ENCODE results near the gene PRDM16. TPM values are rescaled to one million over a fixed set of nuclear protein-coding genes. Genes with fewer than 3 reads are reported as not detected.

PRDM16 gene
- polyA plus RNA-seq, 1 donor from 2014 or later: 0.21 TPM

GRCh38 chr1:3433596-3434320 is 364.8 kb downstream of the PRDM16 start:
- no peaks in the 10 kb centered on the region for H3K27me3 ChIP-seq (ENCODE audit: insufficient read depth, low read depth, low read length)
- no peaks in the 10 kb centered on the region for H3K9me2 ChIP-seq (ENCODE audit: insufficient read depth, low read length)
- H3F3A ChIP-seq (ENCODE audit: insufficient read depth, low read length, poor library complexity, severe bottlenecking): no peaks in the 10 kb centered on the region
- H3K9me3 ChIP-seq (ENCODE audit: low read length): no peaks in the 10 kb centered on the region
- no peaks in the 10 kb centered on the region for H3K79me2 ChIP-seq (replicated peaks; ENCODE audit: insufficient read depth, low read length)
- no peaks in the 10 kb centered on the region for H3K36me3 ChIP-seq (ENCODE audit: insufficient read depth, low read length)
- H3K4me3 ChIP-seq (ENCODE audit: low read length): no peak overlapping the region
- H3K9ac ChIP-seq (ENCODE audit: low read length): no peak overlapping the region
- H3K27ac ChIP-seq (ENCODE audit: low read length): no peak overlapping the region
- H2AFZ ChIP-seq (ENCODE audit: low read depth, low read length): no peak overlapping the region
- no peaks in the 10 kb centered on the region for H4K20me1 ChIP-seq (ENCODE audit: insufficient read depth)
- no peak overlapping the region for H3K4me2 ChIP-seq (ENCODE audit: low read length)
- TF ChIP-seq, protein P1, sequence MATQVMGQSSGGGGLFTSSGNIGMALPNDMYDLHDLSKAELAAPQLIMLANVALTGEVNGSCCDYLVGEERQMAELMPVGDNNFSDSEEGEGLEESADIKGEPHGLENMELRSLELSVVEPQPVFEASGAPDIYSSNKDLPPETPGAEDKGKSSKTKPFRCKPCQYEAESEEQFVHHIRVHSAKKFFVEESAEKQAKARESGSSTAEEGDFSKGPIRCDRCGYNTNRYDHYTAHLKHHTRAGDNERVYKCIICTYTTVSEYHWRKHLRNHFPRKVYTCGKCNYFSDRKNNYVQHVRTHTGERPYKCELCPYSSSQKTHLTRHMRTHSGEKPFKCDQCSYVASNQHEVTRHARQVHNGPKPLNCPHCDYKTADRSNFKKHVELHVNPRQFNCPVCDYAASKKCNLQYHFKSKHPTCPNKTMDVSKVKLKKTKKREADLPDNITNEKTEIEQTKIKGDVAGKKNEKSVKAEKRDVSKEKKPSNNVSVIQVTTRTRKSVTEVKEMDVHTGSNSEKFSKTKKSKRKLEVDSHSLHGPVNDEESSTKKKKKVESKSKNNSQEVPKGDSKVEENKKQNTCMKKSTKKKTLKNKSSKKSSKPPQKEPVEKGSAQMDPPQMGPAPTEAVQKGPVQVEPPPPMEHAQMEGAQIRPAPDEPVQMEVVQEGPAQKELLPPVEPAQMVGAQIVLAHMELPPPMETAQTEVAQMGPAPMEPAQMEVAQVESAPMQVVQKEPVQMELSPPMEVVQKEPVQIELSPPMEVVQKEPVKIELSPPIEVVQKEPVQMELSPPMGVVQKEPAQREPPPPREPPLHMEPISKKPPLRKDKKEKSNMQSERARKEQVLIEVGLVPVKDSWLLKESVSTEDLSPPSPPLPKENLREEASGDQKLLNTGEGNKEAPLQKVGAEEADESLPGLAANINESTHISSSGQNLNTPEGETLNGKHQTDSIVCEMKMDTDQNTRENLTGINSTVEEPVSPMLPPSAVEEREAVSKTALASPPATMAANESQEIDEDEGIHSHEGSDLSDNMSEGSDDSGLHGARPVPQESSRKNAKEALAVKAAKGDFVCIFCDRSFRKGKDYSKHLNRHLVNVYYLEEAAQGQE (IDR thresholded peaks at IDR 0.05; ENCODE audit: borderline replicate concordance): no peak
- TF ChIP-seq RAD21 (conservative IDR thresholded peaks at IDR 0.05): no peak

DNA sequence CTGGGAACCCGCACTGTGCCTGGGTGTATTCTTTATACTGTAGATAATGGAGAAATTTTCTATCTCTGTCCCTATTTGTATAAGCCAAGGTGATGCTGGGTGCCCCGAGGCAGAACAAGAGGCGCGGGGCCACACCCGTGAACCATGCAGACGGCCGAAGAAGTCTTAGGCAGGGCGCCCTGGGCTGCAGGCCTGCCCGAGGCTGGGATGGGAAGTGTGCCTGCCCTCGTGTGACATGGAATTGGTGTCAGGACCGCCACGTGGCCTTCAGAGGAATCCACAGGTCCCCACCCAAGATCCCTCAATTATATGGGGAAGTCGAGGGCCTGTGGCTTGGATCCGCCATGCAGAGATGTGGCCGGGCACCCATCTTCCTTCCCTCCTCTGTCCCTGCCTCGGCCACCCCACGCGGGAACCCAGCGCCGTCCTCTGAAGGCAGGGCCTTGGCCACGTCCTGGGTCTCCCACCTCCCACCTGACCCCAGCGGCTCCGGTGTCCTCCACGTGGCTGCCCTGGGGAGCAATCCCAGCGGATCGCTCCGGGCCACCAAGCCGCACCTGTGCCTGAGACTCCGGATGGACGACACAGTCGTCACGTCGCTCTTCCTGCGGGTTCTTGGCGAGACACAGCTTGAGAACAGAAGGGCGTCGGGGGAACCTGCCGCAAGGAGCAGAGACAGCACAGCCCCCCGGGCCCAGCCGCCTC is 365.6 kb downstream of the PRDM16 start:
- H3K9ac ChIP-seq (ENCODE audit: low read length): no peak overlapping the region
- H3F3A ChIP-seq (ENCODE audit: insufficient read depth, low read length, poor library complexity, severe bottlenecking): no peaks in the 10 kb centered on the region
- H2AFZ ChIP-seq (ENCODE audit: low read depth, low read length): no peak overlapping the region
- TF ChIP-seq SMC3 (conservative IDR thresholded peaks at IDR 0.05; ENCODE audit: poor library complexity): no peak
- H3K27ac ChIP-seq (ENCODE audit: low read length): no peak overlapping the region
- H3K36me3 ChIP-seq (ENCODE audit: insufficient read depth, low read length): no peaks in the 10 kb centered on the region
- H3K9me2 ChIP-seq (ENCODE audit: insufficient read depth, low read length): no peaks in the 10 kb centered on the region
- H3K4me3 ChIP-seq (ENCODE audit: low read length): no peak overlapping the region
- no peaks in the 10 kb centered on the region for H3K79me2 ChIP-seq (replicated peaks; ENCODE audit: insufficient read depth, low read length)
- no peaks in the 10 kb centered on the region for H3K27me3 ChIP-seq (ENCODE audit: insufficient read depth, low read depth, low read length)
- H4K20me1 ChIP-seq (ENCODE audit: insufficient read depth): no peaks in the 10 kb centered on the region
- no peak overlapping the region for H3K4me2 ChIP-seq (ENCODE audit: low read length)
- no peaks in the 10 kb centered on the region for H3K9me3 ChIP-seq (ENCODE audit: low read length)

DNA sequence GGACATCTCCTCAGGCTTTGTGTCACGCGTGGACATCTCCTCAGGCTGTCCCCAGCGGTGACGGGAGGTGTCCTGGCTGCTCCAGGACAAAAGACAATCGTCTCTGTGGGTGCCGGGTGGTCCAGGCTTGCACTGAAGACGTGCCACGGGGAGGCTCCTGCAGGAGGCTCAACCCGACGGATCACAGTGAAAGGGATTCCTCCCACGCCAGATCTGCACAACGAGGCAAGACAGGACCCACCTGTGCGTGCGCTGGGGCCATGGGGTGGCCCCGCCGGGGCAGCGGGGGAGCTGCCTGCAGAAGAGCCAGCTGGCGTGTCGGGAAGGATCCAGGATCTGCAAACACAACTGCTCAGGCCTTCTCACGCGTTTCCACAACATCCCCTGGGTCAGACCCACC is 366.7 kb downstream of the PRDM16 start:
- H4K20me1 ChIP-seq (ENCODE audit: insufficient read depth): no peaks in the 10 kb centered on the region
- H3K9ac ChIP-seq (ENCODE audit: low read length): no peak overlapping the region
- no peaks in the 10 kb centered on the region for H3K79me2 ChIP-seq (replicated peaks; ENCODE audit: insufficient read depth, low read length)
- H3K4me2 ChIP-seq (ENCODE audit: low read length): no peak overlapping the region
- no peaks in the 10 kb centered on the region for H3K27me3 ChIP-seq (ENCODE audit: insufficient read depth, low read depth, low read length)
- no peak overlapping the region for H2AFZ ChIP-seq (ENCODE audit: low read depth, low read length)
- no peaks in the 10 kb centered on the region for H3K9me2 ChIP-seq (ENCODE audit: insufficient read depth, low read length)
- H3K27ac ChIP-seq (ENCODE audit: low read length): no peak overlapping the region
- H3K4me3 ChIP-seq (ENCODE audit: low read length): no peak overlapping the region
- H3F3A ChIP-seq (ENCODE audit: insufficient read depth, low read length, poor library complexity, severe bottlenecking): no peaks in the 10 kb centered on the region
- TF ChIP-seq POLR2AphosphoS5 (IDR thresholded peaks at IDR 0.05): no peak
- no peak for TF ChIP-seq EZH2 (IDR thresholded peaks at IDR 0.05; ENCODE audit: borderline replicate concordance, insufficient read depth, low read length, poor library complexity, severe bottlenecking)
- TF ChIP-seq EP300 (conservative IDR thresholded peaks at IDR 0.05; ENCODE audit: poor library complexity, severe bottlenecking): no peak
- TF ChIP-seq MXI1 (conservative IDR thresholded peaks at IDR 0.05; ENCODE audit: poor library complexity, severe bottlenecking): no peak
- TF ChIP-seq, protein P2, sequence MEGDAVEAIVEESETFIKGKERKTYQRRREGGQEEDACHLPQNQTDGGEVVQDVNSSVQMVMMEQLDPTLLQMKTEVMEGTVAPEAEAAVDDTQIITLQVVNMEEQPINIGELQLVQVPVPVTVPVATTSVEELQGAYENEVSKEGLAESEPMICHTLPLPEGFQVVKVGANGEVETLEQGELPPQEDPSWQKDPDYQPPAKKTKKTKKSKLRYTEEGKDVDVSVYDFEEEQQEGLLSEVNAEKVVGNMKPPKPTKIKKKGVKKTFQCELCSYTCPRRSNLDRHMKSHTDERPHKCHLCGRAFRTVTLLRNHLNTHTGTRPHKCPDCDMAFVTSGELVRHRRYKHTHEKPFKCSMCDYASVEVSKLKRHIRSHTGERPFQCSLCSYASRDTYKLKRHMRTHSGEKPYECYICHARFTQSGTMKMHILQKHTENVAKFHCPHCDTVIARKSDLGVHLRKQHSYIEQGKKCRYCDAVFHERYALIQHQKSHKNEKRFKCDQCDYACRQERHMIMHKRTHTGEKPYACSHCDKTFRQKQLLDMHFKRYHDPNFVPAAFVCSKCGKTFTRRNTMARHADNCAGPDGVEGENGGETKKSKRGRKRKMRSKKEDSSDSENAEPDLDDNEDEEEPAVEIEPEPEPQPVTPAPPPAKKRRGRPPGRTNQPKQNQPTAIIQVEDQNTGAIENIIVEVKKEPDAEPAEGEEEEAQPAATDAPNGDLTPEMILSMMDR (IDR thresholded peaks at IDR 0.05; ENCODE audit: poor library complexity, severe bottlenecking): no peak
- TF ChIP-seq RAD21 (conservative IDR thresholded peaks at IDR 0.05): no peak
- TF ChIP-seq TAF1 (IDR thresholded peaks at IDR 0.05; ENCODE audit: low read depth): no peak
- TF ChIP-seq, protein P1 (IDR thresholded peaks at IDR 0.05; ENCODE audit: borderline replicate concordance): no peak
- no peak for TF ChIP-seq SMC3 (conservative IDR thresholded peaks at IDR 0.05; ENCODE audit: poor library complexity)
- no peaks in the 10 kb centered on the region for H3K9me3 ChIP-seq (ENCODE audit: low read length)
- H3K36me3 ChIP-seq (ENCODE audit: insufficient read depth, low read length): no peaks in the 10 kb centered on the region

Measured in neural cell (in vitro differentiated cells).